ENCODE measurements around the gene RBBP4.
"Not testable (repeated sequence)": the region's sequence is repeated elsewhere in the genome, so short reads cannot be mapped to it uniquely, and the experiment has no call there.

Gene RBBP4

DNA sequence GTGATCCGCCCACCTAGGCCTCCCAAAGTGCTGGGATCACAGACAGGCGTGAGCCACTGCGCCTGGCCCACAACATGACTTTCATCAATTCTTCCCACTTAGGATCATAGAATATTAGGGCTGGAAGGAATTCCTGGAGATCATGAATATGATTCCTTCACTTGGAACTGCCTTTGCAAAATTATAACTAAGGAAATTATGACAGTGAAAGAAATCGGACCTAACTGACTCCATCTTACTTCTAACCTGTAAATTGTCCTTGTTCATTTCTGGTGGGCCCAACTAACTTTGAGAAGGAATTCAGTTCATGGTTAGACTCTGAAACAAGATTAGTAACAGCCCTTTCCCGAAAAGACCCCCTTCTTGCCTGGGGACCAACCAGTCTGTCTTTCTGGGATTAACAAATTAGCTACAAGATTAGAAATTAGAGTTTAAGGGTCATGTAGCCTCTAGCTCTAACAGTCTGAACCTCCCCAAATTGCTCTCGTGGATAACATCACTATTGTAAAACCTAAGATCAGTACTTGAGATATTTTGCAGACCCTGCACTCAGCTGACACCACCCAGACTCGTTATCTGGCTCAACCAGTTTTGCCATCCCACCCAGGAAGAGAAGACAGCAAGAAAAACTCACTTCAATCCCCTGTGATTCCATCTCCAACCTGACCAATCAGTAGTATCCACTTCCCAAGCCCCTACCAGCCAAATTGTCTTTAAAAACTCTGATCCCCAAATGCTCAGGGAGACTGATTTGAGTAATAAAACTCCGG is 15.3 kb upstream of the RBBP4 start:
- no peak for DNase-seq
- Histone ChIP-seq H3K9me3 (ENCODE audit: severe bottlenecking) (no peaks in the 10 kb centered on the region), H3K4me3 (ENCODE audit: low read depth, low read length) (no peak overlapping the region), H3K27me3 (ENCODE audit: insufficient read depth, low read depth, severe bottlenecking) (no peaks in the 10 kb centered on the region), H3K36me3 (peaks cover 26% of the 10 kb centered on the region), H3K27ac (no peak overlapping the region)
- TF ChIP-seq, protein P1, sequence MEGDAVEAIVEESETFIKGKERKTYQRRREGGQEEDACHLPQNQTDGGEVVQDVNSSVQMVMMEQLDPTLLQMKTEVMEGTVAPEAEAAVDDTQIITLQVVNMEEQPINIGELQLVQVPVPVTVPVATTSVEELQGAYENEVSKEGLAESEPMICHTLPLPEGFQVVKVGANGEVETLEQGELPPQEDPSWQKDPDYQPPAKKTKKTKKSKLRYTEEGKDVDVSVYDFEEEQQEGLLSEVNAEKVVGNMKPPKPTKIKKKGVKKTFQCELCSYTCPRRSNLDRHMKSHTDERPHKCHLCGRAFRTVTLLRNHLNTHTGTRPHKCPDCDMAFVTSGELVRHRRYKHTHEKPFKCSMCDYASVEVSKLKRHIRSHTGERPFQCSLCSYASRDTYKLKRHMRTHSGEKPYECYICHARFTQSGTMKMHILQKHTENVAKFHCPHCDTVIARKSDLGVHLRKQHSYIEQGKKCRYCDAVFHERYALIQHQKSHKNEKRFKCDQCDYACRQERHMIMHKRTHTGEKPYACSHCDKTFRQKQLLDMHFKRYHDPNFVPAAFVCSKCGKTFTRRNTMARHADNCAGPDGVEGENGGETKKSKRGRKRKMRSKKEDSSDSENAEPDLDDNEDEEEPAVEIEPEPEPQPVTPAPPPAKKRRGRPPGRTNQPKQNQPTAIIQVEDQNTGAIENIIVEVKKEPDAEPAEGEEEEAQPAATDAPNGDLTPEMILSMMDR (IDR thresholded peaks at IDR 0.05; ENCODE audit: low read depth, low read length): no peak

DNA sequence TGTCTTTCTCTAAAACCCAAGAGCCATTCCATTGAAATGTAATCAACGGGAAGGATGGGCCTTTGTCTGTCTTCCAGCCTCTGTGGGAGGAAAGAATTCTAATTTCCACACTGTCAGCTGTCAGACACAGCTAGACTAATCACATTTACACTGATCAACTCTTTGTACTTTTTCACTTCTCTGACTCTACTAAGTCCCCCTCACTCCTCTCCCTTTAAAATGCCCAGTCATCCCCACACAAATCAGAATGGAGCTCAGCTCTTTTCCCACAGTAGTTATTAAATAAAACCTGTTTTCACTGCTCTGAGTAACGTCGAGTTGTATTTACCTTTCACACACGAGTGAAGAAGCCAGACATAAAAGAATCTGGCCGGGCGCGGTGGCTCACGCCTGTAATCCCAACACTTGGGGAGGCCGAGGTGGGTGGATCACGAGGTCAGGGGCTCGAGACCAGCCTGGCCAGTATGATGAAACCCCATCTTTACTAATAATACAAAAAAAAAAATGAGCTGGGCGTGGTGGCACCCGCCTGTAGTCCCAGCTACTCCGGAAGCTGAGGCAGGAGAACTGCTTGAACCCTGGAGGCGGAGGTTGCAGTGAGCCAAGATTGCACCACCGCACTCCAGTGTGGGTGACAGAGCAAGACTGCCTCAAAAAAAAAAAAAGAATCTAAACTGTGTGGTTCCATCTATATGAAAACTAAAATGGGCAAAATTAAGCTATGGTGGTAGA is 13.9 kb upstream of the RBBP4 start:
- no peak for DNase-seq
- no peak overlapping the region for H3K4me3 ChIP-seq (ENCODE audit: low read depth, low read length)
- H3K36me3 ChIP-seq: peaks cover 18% of the 10 kb centered on the region
- H3K9me3 ChIP-seq (ENCODE audit: severe bottlenecking): no peaks in the 10 kb centered on the region
- no peak overlapping the region for H3K27ac ChIP-seq
- TF ChIP-seq, protein P1 (IDR thresholded peaks at IDR 0.05; ENCODE audit: low read depth, low read length): no peak
- no peaks in the 10 kb centered on the region for H3K27me3 ChIP-seq (ENCODE audit: insufficient read depth, low read depth, severe bottlenecking)

DNA sequence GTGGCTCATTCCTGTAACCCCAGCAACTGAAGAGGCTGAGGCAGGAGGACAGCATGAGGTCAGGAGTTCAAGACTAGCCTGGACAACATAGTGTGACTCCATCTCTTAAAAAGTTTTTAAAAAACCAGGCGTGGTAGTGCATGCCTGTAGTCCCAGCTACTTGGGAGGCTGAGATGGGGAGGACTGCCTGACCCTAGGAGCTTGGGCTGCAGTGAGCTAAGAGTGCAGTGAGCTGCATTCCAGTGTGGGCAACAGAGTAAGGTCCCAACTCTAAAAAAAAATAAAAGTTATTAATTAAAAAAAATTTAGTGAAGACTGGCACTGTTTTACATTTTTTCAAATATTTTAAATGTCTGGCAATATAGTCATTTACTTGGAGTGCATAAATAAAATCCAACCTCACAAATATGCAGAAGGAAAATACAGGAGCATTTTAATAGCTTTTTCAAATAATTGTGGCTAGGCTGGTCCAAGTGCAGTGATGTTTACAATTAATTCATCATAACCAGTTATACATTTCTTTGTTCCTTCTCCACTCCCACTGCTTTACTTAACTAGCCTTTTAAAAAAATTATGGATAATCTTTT is 11.4 kb upstream of the RBBP4 start:
- DNase-seq: no peak
- no peaks in the 10 kb centered on the region for H3K27me3 ChIP-seq (ENCODE audit: insufficient read depth, low read depth, severe bottlenecking)
- TF ChIP-seq, protein P1 (IDR thresholded peaks at IDR 0.05; ENCODE audit: low read depth, low read length): no peak
- H3K4me3 ChIP-seq (ENCODE audit: low read depth, low read length): no peak overlapping the region
- H3K9me3 ChIP-seq (ENCODE audit: severe bottlenecking): no peaks in the 10 kb centered on the region
- H3K36me3 ChIP-seq: no peaks in the 10 kb centered on the region; the same call in 1 of the 2 replicates
- no peak overlapping the region for H3K27ac ChIP-seq

DNA sequence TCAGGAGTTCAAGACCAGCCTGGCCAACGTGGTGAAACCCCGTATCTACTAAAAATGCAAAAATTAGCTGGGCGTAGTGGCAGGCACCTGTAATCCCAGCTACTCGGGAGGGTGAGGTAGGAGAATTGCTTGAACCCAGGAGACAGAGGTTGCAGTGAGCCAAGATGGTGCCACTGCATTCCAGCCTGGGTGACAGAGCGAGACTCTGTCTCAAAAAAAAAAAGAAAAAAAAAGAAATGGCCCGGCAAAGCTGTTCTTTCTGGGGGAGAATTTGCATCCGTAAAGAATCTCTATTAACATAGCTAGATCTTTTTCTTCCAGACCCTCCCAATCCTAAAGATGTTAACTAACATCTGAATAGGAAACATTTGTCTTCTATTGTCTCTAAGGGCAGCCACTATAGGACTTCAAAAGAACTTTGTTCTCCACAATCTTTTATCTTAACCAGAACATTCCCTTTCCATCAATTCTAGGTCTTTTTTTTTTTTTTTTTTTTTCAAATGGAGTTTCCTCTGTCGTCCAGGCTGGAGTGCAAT is 8.6 kb upstream of the RBBP4 start:
- H3K27ac ChIP-seq; H3K27me3 ChIP-seq (ENCODE audit: insufficient read depth, low read depth, severe bottlenecking); H3K9me3 ChIP-seq (ENCODE audit: severe bottlenecking); H3K4me3 ChIP-seq (ENCODE audit: low read depth, low read length); H3K36me3 ChIP-seq; DNase-seq: not testable (repeated sequence)

DNA sequence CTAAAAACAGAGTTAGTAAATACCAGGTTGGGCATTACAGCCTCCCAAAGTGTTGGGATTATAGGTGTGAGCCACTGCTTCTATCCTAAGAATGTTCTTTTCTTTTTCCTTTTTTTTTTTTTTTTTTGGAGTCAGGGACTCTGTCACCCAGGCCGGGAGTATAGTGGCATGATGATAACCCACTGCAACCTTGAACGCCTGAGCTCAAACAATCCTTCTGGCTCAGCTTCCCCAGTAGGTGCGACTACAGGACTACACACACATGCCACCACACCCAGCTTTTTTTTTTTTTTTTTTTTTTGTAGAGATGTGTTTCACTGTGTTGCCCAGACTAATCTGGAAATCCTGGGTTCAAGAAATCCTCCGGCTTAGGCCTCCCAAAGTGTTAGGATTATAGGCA is 6.6 kb upstream of the RBBP4 start:
- no peak overlapping the region for H3K27ac ChIP-seq
- TF ChIP-seq, protein P1 (IDR thresholded peaks at IDR 0.05; ENCODE audit: low read depth, low read length): no peak
- DNase-seq: no peak
- H3K36me3 ChIP-seq: no peaks in the 10 kb centered on the region; the same call in none of the 2 replicates
- H3K9me3 ChIP-seq (ENCODE audit: severe bottlenecking): no peaks in the 10 kb centered on the region
- no peaks in the 10 kb centered on the region for H3K27me3 ChIP-seq (ENCODE audit: insufficient read depth, low read depth, severe bottlenecking)
- no peak overlapping the region for H3K4me3 ChIP-seq (ENCODE audit: low read depth, low read length)
